HG02943 (cell line): ENCODE measurements around the gene CALML3.
"Not testable (repeated sequence)": the region's sequence is repeated elsewhere in the genome, so short reads cannot be mapped to it uniquely, and the experiment has no call there.

Experiments used
- ATAC-seq: cut with Tn5 transposase; IDR thresholded peaks from one replicate; pipeline ENCODE4 v1.9.1; 2021; ENCODE audit warnings: mild to moderate bottlenecking, low read depth, moderate library complexity; ENCODE audit not compliant: unreplicated experiment

The CALML3 gene

DNA sequence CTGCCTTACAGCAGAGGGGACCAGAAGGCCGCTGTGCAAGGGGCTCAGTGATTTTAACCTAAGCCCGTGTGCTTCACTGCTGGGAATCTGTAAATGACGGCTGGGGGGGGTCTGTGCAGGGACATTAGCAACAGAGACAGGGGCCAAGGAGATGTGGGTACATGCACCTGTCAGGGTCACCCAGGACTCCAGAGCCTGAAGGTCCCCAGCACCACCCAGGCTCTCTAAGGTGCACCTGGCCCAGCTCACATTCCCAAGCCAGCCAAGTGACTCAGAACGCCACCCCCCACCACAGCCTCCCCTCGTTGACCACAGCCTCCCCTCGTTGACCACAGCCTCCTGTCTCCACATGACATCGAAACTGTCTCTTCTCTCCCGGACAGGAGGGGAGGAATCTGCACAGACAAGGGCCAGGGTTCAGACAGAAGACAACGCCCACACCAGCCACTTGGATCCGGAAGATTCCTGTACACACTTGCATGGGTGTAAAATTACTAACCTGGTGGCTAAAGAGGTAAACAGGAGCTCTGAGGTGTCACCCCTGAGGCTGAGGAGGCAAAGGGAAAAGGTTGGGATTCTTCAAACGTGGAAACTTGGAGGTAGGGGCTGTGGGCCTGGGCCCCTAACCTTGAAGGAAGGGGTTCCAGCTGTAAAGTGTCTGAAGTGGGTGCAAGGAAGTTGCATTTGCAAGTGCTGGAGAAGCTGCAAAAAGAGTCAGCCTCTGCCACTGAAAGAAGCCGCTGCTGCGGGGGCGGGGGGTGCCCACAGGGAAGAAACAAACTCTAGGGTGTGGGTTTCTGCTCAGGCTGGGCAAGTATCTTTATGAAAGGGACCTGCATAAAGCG lies 27.0 kb downstream of the CALML3 start:
- ATAC-seq, result no peak

DNA sequence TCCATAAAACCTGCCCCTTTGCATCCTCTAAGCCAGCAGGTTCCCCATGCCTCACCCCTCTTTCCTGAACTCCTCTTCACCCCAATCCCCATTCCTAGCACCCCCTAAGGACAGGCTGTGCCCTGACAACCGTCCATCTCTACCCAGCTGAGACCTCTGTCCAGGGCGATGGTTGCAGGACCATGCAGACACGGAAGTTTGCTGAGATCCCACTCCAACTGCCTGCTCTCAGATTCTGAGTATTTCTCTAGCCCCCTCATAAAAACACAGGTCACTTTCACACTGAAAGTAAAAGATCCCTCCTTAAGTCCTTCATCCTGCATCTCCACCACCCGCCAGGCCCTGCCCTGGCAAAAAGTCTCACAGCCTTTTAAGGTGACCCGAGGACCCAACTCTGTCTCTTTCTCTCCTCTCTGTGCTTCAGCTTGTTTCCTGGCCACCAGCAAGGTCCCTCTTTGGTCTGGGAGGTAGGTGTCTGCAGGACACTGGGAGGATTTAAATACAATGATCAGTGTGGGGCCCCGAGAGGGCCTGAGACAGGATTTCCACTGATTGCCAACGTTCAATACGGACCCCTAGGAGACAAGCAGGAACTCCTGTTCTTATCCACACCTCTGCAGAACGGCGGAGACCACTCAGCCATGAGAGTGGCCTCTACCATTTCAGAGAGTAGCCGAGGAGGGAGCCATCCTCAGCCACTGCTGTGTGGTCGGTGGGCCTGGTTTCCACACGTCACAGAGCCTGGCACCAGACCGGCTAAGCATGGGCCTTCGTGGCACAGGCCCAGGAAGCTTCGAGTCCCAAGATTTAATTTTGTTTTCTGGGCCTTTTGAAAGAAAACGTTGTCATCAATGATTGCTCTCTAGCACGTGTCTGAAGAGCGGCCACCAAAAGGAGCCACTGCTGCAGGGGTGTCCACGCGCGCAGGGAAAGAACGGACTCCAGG lies 27.9 kb downstream of the CALML3 start:
- no peak for ATAC-seq

DNA sequence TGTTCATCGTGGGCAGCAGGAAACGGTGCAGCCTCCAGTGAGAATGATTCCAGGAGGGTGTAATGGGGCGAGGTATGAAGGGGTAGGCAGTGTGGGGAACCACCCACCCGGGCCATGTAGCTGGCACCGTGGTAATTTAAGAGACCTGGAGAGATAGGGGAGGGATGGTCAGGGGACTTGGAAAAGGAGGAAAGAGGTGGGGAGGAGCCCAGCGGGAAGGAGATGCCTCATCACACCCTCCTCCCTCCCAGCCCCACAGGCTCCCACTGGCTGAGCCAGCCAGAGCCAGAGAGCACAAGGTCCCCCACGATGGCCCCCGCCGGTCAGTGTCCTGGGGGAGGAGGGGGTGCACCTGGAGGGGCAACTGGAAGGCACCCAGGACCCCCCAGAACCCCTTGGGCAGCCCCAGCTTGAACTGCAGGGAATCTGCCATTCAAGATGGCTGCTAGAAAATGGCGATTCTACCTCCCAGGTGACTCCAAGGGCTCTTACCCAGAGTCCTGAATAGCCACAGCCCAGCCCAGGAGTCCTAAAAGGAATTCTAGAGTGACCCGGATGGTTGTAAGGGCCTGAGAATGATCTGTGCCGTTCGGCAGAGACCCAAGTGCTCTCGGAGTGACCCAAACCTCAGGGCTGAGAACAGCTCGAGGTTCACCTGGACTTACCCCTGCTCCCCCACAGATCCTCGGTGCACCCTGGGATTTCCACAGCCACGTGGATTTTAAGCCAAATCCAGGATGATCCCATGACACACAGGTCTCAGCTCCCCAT lies 28.8 kb downstream of the CALML3 start:
- no peak for ATAC-seq

DNA sequence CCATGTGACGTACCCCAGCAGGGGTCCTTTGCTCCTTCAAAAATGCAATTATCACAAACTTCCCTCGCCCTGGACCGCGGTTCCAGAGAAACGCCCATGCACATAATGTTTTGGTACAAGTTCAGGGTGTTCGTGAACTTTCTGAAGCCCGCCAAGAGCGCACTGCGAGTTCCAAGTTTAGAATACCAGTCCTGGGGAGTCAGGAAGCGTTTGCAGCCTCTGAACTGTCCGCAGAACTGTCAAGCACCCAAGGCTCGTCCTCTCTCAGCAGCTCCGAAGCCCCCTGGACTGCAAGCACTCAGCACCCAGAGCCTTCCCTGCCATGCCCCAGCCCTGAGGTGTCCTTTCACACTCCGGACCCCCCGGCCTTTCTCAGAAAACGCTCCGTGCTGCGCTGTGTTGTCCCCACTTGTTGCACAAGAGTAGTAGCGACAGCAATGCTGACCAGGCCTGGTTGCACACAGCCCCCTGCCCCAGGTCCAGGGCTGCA lies 30.3 kb downstream of the CALML3 start:
- no peak for ATAC-seq

DNA sequence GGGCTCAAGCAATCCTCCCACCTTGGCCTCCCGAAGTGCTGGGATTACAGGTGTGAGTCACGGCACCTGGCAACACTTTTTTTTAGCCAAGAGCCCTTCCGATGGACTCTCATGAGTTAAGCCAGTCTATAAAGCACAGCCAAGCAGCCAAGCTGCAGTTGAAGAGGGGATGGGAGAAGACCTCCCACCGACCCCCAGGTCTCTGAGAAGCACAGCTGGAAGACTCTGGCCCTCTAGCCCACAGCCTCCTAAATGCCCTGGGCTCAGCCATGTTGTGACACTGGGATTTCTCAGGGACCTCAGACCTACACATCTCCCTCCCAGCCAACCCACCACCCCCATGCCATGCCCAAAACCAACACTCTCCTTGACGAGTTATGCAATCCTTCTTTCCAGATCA lies 31.1 kb downstream of the CALML3 start:
- ATAC-seq, result no peak

DNA sequence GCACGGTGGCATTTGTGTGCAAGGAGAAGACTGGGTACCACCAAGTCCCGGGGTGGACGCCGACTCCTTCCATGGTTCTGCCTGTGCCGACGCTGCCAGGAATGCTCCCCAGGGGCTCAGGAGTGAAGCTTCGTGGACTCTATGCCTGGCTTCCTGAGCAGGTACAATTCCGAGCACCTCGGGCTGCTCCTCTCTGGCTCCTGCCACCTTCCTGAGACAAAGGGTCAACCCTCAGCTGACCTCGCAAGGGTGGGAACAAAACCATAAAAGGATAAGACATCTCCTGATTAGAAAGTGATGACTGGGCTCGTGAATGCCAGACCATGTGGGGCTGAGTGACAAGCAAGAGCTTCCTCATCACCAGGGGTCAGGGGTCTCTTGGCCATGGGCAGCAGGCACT lies 31.8 kb downstream of the CALML3 start:
- no peak for ATAC-seq

DNA sequence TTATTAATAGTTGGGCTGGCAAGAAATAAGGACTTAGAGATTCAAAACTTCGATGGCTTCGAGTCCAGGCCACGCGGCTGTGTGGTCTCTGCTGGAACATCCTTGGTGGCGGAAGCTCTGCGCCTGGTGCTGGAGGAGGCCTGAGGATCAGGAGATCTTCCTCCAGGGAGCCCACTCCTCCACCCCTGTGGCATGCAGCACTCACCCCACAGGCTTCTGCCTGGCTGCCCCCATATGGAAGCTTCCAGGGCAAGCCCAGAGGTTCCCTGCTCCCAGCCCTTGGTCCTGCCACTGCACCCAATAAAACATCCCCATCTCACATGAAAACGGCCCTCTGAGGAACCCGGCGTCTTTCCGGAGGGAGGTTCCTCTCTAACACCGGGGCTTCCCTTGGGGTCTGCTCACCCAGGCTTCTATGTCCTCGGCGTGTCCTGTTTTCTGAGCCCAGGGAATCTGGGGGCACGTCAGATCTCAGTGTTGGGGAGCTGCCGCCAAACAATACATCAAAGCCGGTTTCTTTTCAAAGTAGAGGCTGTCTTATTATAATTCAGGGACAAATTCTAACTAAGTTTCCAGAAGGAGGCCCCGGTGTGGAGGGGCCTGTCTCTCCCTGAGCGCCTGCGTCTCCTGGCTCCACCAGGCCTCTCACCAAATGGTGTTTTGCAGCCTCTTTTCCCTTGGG lies 32.4 kb downstream of the CALML3 start:
- no peak for ATAC-seq

DNA sequence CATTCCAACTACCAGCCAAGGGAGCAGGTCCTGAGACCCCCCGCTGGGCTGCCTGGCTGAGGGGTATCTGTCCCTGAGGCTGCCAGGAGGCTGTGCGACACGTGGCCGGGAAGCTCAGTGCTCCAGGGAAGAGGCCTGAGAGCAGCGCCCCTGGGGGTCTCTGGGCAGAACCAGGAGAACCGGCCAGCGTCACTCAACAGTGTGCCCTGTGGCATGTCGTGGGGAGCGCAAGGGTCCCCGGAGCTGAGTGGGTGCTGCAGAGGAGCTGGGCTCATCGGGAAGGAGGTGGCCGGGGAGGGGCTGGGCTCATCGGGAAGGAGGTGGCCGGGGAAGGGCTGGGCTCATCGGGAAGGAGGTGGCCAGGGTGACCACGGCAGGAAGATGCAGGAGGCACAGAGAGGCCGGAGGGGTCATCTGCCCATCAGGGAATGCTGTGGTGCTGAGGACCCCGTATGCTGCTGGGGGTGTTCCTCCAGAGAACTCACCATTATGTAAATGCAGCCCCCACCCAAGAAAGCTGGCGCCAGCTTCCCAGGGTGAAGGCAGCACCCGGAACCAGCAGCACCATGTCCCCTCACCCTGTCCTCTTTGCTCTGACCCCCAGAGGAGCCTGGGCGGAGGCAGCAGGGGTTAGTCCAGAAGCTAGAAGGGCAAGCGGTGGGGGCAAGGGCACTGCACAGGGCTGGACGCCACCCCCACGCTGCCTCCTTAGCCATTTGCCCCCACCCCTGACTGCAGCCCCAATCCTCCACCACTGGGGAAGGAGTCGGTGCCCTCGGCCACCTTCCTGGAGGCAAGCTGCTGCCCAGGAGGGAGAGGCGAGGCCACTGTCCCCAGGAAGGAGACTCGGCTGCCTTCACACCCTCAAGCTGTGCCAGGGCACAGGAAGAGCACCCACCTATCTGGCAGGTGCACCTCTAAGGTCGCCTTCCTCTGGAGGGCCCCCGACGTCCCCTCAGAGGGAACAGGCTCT lies 33.3 kb downstream of the CALML3 start:
- no peak for ATAC-seq

DNA sequence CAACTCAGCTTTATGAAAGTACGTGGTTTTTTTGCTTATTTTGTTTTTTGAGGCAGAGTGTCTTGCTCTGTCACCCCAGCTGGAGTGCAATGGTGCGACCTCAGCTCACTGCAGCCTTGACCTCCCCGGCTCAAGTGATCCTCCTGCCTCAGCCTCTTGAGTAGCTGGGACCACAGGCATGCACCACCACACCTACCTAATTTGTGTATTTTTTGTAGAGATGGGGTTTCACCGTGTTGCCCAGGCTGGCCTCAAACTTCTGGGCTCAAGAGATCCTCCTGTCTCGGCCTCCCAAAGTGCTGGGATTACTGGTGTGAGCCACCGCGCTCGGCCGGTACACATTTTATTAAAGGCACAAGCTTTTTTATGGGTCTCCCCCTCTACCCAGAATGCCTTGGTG lies 34.3 kb downstream of the CALML3 start:
- not testable (repeated sequence) for ATAC-seq

DNA sequence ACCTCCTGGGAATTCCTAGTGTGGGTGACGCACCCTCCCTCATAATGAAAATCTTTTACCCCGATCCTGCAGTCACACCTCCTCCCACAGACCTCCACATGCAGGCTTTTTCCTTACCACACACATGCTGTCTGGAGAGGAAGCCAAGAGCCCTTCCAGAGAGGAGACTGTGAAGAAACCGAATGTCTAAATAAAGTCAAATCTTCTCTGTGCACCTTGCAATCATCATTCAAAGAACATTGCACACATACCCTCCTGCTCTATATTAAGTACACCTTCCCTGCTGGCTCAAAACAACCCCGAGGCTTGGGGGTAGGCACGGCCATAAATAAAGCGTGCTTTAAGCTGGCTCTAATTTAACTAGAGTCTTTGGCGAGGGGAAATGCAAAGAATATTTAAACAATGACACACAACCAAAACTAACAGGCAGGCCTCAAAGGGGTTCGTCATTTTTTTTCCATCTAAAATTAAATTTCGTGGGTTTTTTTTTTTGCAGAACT lies 34.9 kb downstream of the CALML3 start:
- ATAC-seq, result no peak

DNA sequence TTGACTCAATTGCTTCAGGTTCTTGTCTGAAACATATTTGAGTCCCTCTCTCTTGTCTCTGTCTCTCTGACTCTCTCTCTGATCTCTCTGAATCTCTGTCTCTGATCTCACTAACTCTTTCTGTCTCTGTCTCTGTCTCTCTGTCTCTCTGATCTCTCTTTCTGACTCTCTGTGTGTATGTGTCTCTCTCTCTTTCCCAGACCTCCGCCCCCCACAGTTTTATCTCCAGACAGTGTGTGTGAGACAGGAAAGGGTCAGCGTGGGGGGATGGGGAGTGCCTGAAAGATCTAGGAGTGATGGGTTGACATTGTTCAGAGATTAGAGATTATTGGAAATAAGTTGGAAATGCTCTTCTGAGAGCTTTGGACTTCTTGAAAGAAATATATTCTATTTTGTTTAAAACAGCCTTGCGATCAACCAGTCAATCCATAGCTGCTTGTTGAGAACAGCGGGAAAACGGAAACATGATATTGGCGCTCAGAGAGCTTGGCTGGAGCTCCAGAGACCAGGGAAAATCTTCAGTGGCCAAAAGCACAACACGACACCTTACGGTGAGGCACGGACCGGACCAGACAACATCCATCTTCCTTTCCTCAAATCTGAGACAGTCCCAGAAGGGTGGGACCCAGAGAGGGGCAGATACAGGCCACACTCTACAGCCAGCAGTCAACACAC lies 35.5 kb downstream of the CALML3 start:
- ATAC-seq, result no peak

DNA sequence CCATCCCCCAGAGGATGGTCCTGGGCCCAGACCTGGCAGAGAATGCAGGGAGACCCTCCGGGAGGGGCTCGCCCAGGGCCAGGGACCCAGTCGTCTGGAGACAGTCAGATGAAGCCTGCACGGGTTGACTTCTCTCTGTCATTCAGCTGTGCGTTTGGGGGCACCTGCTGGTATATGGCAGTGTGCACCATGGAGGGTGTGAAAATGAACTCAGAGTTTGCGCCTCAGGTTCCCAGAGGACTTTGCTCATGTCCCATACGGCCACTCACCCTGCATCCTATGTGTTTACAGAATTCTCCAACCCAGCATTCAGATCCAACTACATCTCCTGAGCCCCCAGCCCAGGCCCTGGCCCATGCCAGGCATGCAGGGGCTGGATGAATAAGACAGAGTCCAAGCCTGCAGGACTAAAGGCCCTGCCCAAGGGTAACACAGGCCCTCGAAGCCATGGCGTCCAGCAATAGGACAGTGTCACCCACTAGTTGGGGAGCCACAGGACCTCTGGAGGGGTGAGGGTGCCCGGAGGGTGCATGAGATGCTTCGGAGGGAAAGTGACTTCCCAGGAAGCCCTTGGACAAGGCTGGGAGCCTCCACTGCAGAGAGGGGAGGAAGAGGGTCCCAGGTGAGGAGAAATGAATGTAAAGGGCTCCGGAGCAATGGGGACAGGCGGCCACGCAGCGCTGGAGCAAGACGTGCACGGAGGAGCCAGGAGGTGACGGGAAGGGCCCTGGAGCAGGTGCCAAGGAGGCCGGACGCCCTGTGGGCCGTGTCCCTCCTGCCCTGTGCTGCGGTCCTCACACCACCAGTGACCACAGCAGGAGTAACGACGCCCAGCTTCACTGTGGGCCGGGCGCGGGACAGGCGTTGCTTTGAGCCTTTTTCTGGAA lies 36.3 kb downstream of the CALML3 start:
- ATAC-seq, result no peak

DNA sequence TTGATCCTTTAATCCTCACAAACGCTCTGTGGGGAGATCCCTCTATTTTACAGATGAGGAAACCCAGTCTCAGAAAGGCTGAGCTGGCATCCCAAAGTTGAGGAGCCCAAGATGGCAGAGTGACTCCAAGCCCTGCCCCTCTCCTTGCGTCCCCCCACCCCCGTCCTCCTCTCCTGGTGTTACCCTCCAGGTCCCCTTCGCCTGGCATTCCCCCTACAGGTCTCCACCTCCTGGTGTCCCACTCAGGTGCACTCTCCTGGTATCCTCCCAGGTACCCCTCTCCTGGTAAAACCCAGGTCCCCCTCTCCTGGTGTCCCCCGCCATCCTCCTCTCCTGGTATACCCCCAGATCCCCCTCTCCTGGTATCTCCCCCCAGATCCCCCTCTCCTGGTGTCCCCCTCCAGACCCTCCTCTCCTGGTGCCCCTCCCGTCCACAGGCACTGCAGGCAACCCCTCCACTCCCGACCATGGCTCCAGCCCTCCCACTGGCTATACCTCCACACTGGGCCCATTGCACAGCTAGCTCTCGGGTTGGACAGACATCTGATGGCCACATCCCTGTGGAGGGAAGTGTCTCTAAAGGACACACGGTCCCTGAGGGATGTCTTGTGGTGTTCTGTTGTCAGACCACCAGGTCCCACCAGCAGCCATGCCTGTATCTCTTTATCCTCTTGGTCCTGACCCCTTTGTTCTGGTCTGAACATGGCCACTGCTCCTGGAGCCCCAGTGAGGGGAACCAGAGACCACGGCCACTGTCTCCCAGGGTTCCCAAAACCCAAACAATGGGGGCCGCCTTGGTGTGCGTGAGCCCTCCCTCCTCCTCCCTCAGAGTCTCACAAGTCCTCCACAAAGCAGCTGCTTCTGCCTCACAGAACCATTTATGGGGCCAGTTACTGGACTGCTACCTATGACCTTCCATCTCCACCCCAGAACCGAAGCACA lies 37.2 kb downstream of the CALML3 start:
- ATAC-seq, result no peak

DNA sequence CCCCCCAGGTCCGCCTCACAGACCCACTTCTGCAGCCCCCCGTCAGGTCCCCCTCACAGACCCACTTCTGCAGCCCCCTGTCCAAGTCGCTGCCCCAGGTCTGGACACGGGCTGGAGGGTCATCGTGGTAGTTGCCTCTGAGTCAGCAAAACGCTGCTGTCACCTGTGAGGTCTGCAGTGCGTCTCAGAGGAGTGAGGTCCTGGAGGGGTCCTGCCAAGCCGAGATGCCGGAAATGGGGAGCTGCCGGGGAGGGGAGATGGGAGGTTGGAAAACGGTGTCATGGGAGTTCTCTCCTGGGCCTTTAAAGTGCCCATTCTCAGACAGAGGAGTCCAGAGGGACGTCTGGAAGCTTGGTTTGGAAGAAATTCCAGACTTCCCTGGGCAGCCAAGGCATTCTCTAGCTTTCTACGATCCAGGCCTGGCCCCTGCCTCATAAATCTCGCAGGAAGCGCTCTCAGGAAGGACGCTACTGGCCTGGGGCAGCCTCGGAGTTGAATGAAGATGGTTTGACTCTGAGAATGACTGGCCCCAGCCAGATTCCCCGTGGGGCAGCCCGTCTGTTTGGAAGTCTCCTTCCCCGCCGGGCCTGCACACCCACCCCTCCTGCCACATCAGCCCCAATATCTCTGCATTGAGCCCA lies 38.7 kb downstream of the CALML3 start:
- no peak for ATAC-seq

DNA sequence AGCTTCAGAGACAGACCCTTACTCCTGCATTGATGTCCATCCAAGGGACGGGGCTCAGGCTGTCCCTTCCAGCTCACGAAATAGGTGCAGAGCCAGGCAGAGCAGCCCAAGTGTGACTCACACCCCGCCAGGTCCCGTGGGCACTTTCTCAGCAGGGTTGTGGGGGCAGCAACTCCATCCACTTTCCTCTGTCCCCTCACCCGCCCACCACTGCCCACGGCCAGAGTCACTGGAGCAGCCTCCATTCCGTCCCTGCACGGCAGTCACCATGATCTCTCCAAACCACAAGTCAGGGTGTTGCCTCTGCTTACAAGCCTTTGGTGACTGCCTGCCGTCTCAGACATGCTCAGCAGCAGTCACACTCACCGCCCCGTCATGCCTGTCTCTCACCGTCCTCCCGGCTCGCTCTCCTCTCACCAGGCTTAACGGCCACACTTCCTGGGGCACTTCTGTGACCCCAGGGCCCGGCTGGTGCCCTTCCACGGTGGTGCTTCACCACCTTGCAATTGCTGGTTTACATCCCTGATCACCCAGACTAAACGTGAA lies 39.3 kb downstream of the CALML3 start:
- ATAC-seq, result no peak
